Activated T-cell treated with anti-CD3 and anti-CD28 coated beads for 24 hours (primary cell): ENCODE data around the gene PALM2AKAP2.

Experiments
- DNase-seq: peaks from one replicate; pipeline ENCODE4 v3.0.0-alpha.2; 2020; ENCODE audit warnings: low read depth

PALM2AKAP2 gene

DNA sequence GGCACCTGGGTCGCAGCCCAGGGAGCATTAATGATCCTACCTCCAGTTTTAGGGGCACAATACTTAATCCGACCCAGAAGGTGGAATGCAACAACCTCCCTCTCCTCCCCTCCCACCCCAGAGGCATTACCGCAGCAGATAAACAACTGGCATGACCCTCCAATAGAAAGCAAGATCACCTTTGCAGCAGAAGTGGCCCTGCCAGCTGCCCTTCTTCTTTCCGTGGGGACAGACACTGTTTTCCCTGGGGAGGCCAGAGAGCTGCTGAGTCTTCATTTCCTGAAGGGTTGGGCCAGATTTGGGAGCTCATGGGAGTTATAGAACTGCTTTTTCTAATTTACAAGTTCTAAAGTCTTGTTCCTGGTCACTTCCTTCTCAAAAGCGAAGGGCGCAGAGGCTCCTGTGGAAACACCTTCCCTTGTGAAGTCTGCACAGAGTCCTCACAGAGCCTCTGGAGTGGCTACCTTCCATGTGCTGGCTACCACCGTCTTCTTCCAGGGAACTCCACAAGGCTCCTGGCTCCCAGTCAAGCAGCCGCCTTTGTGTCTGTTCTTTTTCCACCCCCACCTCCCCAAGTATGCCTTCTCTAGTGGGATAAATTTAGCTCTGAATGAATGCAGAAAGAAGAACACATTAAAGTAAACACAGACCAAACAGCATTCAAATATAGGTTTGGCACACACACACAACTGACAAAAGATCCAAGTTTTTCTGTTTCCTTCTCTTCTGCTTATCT, 8.0 kb upstream of the PALM2AKAP2 start:
- no peak for DNase-seq

DNA sequence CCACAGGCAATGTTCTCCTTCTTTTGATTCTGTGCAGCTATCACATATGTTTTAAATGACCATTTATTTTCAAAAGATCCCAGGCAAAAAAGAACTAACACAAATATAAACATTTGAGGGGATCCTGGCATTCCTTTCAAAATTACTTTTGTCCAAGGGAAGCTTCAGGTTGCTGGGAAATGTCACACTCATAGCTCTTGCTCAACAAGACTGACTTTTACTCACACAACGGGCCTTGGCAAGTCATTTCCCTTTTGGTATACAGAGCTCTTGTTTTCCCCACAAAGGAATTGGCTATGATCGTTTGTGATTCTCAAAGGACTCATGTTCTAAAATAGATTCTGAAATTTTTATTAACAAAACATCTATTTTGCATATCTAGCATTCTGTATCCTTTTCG, 4.5 kb upstream of the PALM2AKAP2 start:
- DNase-seq: no peak

DNA sequence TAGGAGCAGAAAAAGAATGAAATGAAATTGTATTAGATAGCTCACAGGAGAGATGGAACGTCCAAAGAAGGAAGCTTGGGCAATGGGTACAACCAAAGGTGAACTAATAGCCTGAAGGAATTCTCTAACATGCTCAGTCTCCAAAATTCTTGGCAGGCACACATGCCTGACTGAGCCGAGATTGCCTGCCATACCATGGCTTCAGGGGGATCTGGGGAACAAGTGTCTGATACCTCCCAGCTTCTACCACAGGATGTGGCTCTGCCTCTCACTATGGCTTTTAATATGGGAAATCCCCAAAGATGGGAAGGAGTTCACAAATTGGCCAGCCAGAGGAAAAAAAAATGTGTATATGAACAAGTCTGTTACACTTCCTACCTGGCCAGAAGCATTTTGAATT, 3.6 kb upstream of the PALM2AKAP2 start:
- DNase-seq: no peak

DNA sequence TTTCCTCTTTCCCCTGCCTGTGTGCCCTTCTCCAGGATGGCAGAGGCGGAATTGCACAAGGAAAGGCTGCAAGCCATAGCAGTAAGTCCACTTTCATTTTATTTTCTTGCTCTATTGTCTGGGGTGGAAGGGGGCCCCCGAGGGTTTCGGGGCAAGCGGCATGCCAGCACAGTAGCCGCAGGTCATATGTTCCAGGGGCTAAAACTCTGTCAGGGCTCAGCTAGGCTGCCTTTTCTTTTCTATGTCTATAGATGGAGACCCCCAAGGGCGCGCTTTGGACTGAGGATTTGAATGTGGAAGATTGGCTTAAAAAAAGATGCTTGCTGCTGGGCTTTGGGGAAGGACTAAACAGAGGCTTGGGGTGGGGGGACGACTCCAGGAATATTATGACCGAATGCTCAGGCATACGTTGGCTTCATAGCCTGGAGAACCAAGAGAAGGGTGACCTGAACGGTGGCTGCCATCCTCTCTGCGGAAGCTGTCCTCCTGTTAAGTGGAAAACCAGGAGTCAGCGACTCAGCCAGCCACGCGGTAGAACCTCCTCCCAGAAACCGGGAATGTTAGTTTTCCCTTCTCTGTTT, 545 bp downstream of the PALM2AKAP2 start:
- no peak for DNase-seq

DNA sequence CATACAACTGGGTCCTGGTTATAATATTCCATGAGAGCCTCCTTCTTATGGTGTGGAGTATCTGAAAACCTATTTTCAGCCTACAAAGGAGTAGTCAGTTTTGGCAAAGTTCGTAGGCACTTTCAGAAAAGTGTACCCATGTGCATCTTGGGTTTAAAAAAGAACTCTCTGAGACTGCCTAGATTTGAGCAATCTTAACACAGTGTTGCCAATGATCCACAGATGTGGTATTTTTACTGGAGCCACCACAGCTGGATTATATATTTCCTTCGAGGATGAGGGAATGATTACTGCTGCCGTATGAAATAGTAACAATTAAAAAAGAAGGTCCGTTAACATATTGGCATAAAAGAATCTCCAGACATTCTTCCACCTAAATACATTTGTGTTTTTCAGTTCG, 1.1 kb downstream of the PALM2AKAP2 start:
- no peak for DNase-seq

DNA sequence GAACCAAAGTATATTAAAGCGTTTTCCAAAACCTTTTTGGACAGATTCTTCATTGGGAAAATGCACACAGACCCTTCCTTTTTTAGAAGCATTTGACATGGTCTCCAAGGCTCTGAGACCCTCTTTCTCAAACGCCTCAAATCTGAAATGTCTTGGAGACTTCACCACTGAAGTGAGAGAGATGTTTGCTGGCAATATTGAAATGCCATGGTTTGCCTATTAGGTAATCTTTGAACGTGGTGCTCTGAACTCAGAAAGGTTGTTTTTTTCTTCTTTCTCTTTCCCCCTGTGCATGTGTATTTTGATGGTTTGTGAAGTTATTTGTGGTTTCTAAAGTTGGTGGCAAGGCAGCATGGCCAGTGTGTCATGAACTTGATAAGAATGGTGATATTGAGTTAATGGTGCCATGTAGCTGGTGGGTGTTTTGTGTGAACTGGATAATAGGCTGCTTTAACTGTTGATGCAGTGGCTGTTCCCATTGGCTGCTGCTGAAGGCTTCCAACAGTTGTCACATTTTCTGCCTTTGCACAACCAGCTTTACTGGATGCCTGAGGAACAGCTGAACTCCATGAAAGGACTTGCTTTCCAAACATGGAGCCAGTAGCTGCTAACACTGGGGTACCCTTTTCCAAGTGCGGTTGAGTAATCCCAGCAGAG, 1.7 kb downstream of the PALM2AKAP2 start:
- DNase-seq: no peak

DNA sequence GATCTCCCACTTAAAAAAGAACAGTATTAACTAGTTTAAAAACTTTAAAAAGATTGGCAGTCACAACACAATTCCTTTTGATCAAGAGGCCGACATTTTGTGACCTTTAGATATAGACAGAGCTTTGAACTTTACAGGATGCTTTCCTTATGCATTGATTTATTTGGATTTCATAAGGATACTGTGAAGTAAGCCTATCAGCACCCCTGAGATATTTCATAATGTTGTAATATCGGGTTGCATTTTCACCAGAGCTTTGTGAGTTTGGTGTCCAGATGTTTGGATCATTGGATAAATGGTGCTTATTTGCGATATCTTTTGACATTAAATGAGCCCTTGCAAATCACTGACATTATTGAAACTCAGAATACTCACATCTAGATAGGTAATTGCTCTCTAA, 7.7 kb downstream of the PALM2AKAP2 start:
- DNase-seq: no peak

DNA sequence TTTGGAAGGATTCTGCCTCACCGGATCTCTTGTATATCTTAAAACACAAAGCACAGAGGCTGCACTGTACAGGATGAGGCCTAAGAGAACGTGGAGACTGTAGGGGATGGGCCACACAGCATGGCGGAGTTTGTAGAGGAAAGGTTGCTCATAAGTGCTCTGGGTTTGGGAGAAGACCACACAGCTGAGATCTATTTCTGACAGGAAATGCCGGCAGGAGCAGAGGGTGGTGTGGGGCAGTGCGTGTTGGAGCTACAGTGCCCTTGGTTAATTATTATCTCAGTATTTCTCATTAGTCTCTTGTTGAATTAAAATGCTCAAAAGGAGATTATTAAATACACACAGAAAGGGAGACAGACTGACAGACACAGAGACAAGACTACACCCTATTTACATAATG, 9.6 kb downstream of the PALM2AKAP2 start:
- DNase-seq: no peak

DNA sequence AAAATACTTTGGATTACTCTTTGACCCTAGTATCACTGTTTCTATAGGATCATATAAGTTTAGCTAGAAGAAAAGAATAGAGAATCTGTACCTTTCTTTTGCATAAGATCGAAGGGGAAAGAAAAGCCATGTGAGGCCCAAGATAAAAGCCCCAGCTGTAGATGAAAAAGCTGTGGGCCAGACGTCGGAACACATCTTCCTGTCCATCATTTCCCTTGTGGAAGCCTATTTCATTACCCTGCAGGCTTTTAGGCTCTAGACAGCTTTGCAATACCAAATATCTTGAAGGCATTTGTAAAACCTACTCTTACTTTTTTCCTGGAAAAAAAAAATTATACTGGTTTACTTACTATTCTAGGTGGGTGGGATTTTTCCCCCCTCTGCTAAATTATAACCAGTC, 10.0 kb downstream of the PALM2AKAP2 start:
- DNase-seq: no peak

DNA sequence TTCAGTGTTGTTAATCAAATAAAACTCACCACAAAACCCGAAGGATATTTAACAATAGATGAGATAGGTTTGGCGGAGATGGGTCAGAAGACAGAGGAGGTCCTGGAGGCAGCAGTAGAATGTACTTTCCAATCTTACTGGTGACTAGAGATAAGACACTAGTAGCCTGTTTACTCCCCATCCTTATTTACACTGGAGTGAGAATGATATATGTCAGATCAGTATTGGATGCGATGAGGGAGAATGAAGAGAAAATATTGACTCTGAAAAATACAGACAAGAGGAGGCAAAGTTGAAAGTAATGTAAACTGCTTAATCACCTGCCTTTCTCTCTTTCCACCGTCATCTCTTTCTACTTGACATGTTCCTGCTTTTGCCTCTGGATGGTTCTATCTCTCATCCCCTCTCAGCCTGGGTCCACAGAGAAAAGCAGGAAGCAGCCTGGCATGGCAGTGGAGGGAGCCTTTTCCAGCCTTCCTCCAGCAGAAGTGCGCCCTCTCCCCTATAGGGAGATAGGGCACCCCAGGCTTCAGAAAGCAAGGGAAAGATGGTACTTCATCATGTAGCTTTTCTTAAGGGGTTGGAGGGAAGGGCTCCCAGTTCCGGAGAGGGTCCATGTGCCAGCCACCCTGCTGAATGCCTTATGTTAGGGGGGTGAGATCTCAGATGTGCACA, 11.1 kb downstream of the PALM2AKAP2 start:
- no peak for DNase-seq

DNA sequence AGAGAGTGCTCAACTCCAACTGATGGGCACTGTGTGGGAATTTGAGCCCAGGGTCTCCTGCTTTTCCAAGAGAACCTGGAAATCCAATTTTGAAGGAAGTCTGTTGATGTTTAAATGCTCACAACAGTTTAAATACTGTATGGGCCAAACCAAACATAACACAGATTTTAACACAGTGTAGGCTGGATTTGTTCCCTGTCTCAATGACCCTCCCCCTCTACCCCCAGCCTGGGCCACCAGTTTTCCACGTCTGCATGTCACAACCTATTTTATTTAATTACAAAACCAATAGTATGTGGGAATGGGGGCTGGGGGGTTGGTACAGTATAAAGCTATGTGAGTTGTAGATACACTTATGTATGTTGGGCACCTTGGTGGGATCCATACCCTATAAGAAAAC, 11.7 kb downstream of the PALM2AKAP2 start:
- no peak for DNase-seq

DNA sequence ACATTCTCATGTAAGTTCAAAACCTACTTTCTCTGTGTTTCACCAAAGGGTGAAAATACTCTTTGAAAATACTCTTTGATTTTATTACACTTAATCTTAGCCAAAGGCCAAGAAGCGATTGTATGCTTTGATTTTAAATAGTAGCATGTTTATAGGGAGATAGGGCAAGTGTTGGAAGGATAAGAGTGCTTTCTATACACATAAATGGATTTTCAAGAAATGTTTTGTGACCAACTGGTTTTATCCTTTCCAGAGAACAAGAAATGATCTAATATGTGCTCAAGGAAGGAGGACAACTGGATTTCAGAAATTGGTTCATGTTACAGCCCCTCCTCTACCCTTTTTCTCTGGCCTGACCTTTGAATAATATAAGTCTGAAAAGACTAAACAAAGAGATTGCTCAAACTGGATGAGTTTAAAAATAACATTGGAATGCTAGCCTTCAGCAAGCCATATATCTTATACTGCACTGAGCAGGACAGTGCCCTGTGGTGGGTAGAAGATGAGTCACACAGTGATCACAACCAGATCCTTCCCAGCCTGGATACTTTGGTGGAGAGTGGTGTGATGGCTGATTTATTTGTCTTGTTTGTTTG, 13.1 kb downstream of the PALM2AKAP2 start:
- no peak for DNase-seq

DNA sequence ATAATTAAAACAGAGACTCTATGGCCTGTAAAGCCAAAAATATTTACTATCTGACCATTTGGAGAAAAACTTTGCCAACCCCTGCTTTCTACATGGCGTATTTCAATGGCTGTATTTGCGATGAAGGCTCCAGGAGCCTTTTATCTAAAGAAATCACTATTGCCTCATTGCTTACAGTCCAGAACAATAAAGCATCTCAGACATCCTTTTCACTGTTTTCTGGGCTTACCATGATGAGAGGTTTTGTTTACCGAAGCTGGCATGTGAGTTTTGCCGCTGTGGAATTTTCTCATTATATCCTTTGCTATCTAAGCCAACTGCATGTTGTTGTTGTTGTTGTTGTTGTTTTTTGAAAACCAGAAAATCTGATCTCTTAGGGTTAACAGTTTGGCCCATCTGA, 13.9 kb downstream of the PALM2AKAP2 start:
- DNase-seq: no peak

DNA sequence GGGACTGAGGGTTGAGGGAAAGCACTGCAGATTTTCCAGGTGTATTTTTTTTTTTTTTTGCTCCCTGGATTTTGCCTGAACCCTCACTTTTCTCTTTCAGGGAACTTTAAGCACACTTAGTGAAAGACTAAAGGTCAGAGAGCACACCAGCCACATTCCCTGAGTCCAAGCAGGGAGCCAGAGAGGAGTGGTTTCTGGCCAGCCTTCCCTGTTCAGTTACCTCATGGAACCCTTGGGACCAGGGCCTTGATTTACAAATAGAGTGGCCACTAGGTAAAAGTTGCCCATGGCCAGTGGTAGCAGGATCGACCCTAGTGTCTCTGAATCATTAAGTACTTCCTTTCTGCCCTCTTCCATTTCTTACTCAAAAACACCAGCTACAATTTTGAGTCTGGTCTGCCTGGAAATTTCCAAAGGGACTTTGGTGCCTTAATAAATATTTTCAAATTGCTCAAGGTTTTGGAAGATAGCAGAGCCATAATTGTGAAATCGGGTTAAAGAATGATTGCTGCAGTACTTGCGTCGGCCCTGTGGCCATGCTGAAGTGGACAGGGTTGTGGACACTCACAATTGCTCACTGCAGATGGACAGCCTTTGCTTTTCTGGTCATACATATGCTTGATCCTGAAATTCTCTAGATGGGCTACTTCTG, 14.5 kb downstream of the PALM2AKAP2 start:
- DNase-seq: no peak

DNA sequence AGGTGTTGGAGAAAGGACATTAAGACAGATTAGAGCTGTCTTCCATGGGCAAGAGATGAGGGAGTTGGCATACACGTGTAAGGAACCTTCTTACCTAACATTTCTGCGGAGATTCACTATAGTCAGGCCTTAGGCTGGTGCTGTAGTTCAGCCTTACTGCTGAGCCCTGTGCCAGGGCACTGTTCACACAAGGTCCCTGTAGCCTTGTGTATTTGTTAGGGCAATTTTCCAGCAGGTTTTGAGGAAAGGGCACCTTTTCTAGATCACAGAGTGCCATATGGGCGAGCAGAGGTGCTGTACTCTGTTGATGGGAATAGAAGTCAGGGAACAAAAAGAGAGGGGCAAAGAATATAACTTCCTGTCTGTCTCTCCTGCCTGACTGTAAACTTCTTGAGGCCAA, 15.6 kb downstream of the PALM2AKAP2 start:
- DNase-seq: no peak

DNA sequence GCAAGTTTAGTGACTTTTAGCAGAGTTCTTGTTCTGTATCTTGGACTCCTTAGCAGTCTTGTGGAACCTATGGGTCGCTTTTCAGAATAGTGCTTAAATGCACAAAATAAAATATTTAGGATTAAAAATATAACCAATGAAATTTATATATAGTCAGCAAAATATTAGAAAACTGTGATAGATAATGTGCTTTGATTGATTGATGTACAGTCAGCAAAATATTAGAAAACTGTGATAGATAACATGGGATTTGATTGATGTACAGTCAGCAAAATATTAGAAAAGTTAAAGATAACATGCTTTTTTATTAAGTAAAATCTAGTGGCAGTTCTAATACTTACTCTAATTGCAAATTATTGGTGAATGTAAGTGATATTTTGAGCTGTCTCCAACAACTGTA, 16.1 kb downstream of the PALM2AKAP2 start:
- DNase-seq: no peak

DNA sequence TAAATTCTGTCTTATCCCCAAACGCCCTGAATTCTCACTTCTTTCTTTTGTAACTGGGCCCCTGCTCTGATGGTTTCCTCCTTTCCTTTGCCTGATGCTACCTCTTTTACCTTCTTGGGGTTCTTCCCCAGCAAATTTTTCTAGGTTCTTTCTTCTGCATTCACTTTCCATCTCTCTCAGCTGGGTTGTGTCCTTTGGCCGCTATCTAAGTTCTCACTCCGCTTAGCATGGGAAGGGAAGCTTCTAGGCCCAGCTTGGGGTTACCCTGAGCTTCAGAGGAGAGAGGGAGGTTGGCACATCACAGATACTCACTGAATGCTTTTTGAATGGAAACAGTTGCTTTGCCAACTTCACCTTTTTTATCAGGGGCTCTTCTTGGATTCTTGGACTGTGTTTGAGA, 17.0 kb downstream of the PALM2AKAP2 start:
- no peak for DNase-seq

DNA sequence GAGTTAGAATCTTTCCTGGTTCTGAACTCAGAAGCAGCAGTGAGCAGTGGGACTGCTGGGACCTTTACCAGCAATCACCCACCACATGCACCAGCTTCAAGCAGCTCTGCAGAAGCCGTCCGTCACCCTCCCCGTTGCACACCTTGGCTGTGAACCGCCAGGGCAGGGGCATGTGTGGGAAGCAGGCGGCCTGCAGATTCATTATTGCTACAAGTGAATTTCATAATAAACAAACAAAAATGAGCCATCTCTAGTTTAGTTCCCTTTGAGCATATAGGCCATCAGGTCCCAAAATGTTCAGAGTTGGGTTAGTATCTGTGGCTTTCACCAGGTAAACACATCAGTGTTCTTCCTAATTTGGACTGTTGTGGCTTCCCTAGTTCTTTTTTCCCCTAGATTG, 17.5 kb downstream of the PALM2AKAP2 start:
- DNase-seq: no peak

DNA sequence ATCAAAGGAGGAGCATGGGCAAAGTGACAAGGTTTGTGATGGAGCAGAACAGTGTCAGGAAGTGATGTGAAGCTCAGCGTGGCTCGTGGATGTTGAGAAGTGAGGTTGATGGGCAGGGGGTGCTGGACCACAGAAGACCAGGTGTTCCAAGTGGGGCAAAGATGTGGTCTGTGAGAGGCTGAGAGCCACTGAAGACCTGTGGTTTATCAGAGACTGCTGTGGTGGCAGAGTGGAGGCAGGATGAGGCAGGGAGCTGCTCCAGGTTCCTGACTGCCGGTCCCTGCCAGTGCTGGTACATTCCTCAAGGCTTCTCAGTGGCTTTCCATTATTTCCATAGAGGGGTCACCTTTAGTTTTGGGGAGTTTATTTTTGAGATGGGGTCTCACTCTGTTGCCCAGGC, 19.1 kb downstream of the PALM2AKAP2 start:
- DNase-seq: no peak

DNA sequence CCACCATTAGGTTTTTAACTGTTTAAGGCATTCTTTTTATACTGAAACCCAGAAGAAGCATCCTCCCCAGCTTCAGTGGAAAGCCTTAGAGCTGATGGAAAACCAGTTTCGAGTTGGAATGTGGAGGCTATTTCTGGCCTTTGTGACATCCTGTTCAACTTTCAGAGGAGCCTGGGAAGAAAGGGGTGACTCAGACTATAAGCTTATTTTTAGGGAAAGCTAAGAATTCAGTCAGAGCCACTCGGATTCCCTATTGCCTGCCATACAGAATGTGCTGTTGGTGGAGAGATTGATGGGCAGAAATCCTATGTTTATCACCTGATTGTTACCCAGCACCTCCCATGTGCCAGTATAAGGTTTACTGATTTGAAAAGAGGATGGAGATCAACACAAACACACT, 19.8 kb downstream of the PALM2AKAP2 start:
- no peak for DNase-seq

DNA sequence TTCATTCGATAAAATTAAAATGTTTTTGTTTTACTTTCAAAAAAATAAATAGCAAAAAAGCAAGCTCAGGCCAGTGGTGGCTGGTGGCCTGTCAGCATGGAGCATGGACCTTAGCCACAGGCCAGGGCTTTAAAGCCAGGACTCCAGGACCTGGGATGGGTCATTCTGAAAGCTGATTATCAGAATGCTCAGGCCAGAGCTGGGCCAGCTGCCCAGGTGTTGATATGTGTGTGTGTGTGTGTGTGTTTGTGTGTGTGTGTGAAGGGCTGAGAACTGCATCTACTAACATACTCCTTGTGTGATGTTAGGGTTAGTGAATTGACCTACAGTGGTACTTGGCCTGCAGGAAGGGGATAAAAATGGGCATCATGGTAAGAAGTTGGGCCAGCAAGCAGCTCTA, 21.5 kb downstream of the PALM2AKAP2 start:
- DNase-seq: no peak

DNA sequence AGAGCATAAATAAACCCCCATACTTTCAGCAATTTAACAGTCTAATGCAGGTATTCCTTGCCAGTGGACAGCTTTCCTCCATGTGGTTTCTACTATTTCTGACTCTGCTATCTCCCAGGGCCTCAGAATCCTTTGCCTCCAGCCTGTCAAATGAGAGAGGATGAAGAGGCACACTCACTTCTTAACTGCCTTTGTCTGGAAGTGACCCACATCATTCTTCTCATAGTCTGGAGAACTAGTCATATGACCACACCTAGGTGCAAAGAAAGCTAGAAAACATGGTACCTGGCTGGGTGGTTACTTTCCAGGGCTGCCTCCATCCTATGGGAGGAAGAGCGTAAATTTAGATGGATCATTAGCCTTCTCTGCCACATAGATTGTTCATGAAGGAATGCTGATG, 22.5 kb downstream of the PALM2AKAP2 start:
- no peak for DNase-seq
